H1 (cell line): ENCODE data around the gene ERMARD. TPM values are rescaled to one million over a fixed set of nuclear protein-coding genes. Genes with fewer than 3 reads are reported as not detected.

Source experiments
- CTCF ChIA-PET: fragments of 300-600 bp; sonication (Branson Sonifier 250); formaldehyde crosslinking; loops from one replicate; lab custom pipeline; 2021; ENCODE audit not compliant: partially characterized antibody; lab: Charles Lee
- POLR2A ChIA-PET: fragments of 300-600 bp; sonication (Branson Sonifier 250); formaldehyde crosslinking; loops from one replicate; lab custom pipeline; 2021; ENCODE audit warnings: inconsistent platforms; ENCODE audit not compliant: partially characterized antibody; lab: Charles Lee
- DNase-seq, 2 experiments: peaks; one replicate each; pipeline versions ENCODE4 v3.0.0 to v3.0.0-alpha.2; 2010 to 2022; ENCODE audit warnings: low spot score in 2 of 2, low read depth in 1 of 2, mixed read lengths in 1 of 2
- FAIRE-seq: peaks from 2 replicates; lab custom pipeline; 2011; peaks lifted over from hg19 to GRCh38; lab: Jason Lieb, UNC
- H2AFZ ChIP-seq: 2 replicates; pipeline ENCODE4 v1.8.1; 2012; ENCODE audit warnings: low read length, inconsistent platforms
- H2AK5ac ChIP-seq: 2 replicates; pipeline ENCODE4 v1.6.1; 2013; ENCODE audit warnings: low read depth, low read length
- H2BK120ac ChIP-seq: replicated peaks from 2 replicates; pipeline ENCODE3; 2013; ENCODE audit warnings: low read depth, low read length, inconsistent platforms
- H2BK12ac ChIP-seq: 2 replicates; pipeline ENCODE4 v1.6.1; 2013; ENCODE audit warnings: low read depth, low read length
- H2BK15ac ChIP-seq: 2 replicates; pipeline ENCODE4 v1.6.1; 2013; ENCODE audit warnings: low read length
- H2BK20ac ChIP-seq: 2 replicates; pipeline ENCODE4 v1.6.1; 2013; ENCODE audit warnings: low read length
- H2BK5ac ChIP-seq: 2 replicates; pipeline ENCODE4 v1.6.1; 2013; ENCODE audit warnings: low read depth, low read length
- H3K14ac ChIP-seq: 2 replicates; pipeline ENCODE4 v1.6.1; 2013; ENCODE audit warnings: inconsistent platforms; ENCODE audit not compliant: insufficient read length
- H3K18ac ChIP-seq: 2 replicates; pipeline ENCODE4 v1.6.1; 2013; ENCODE audit warnings: low read length; ENCODE audit errors: extremely low read depth
- H3K23ac ChIP-seq: 2 replicates; pipeline ENCODE4 v1.6.1; 2013; ENCODE audit warnings: inconsistent platforms; ENCODE audit not compliant: insufficient read length
- H3K23me2 ChIP-seq: 2 replicates; pipeline ENCODE4 v1.6.1; 2013; ENCODE audit warnings: low read depth, low read length
- H3K27ac ChIP-seq: 2 replicates; pipeline ENCODE4 v1.6.1; 2011; ENCODE audit warnings: low read depth, low read length, inconsistent platforms
- H3K27me3 ChIP-seq, 4 experiments: replicated peaks in 1 of 4; 1 replicate in 1 of 4; 2 replicates in 3 of 4; pipeline versions ENCODE4 v1.6.1 to v1.8.1; 2011 to 2013; ENCODE audit warnings: low read length in 3 of 4, mild to moderate bottlenecking in 3 of 4, inconsistent platforms in 2 of 4, mixed read lengths in 2 of 4, moderate library complexity in 1 of 4; ENCODE audit not compliant: control insufficient read depth in 3 of 4, insufficient read depth in 3 of 4; ENCODE audit errors: extremely low read depth in 1 of 4
- H3K36me3 ChIP-seq, 4 experiments: 2 replicates each; pipeline versions ENCODE4 v1.6.1 to v1.8.1; 2011 to 2013; ENCODE audit warnings: mild to moderate bottlenecking in 4 of 4, low read length in 3 of 4, moderate library complexity in 2 of 4, control low read depth in 1 of 4, inconsistent platforms in 1 of 4; ENCODE audit not compliant: insufficient read depth in 4 of 4, control insufficient read depth in 2 of 4
- H3K4ac ChIP-seq: replicated peaks from 2 replicates; pipeline ENCODE3; 2013; ENCODE audit warnings: low read length, low read depth, mixed read lengths, inconsistent platforms; ENCODE audit not compliant: insufficient read length
- H3K4me1 ChIP-seq, 4 experiments: replicated peaks in 1 of 4; 1 replicate in 1 of 4; 2 replicates in 3 of 4; pipeline versions ENCODE4 v1.6.1 to v1.8.1; 2011 to 2013; ENCODE audit warnings: low read length in 3 of 4, inconsistent platforms in 2 of 4, mixed read lengths in 1 of 4; ENCODE audit not compliant: insufficient read depth in 4 of 4, control insufficient read depth in 3 of 4
- H3K4me2 ChIP-seq, 2 experiments: 2 replicates each; pipeline versions ENCODE4 v1.6.1 to v1.8.1; 2011 to 2013; ENCODE audit warnings: low read depth in 2 of 2, low read length in 2 of 2, control low read depth in 1 of 2, inconsistent platforms in 1 of 2, mild to moderate bottlenecking in 1 of 2; ENCODE audit not compliant: insufficient read depth in 1 of 2
- H3K4me3 ChIP-seq, 4 experiments: fragments of 200-600, 300-600 bp in 1 of 4; sonication (generic), shearing (Covaris generic), sonication (Bioruptor Twin) in 1 of 4; 2 replicates each; pipeline versions ENCODE4 v1.5.1 to v1.8.1; 2011 to 2016; ENCODE audit warnings: low read length in 4 of 4, low read depth in 3 of 4, control low read depth in 2 of 4, inconsistent platforms in 2 of 4, mild to moderate bottlenecking in 2 of 4, mixed read lengths in 1 of 4, moderate library complexity in 1 of 4; ENCODE audit not compliant: insufficient read depth in 2 of 4; ENCODE audit errors: extremely low read depth in 1 of 4
- H3K56ac ChIP-seq: replicated peaks from 2 replicates; pipeline ENCODE3; 2013; ENCODE audit warnings: low read depth, mild to moderate bottlenecking, mixed read lengths, low read length, inconsistent platforms; ENCODE audit not compliant: insufficient read length
- H3K79me1 ChIP-seq: 2 replicates; pipeline ENCODE4 v1.6.1; 2013; ENCODE audit warnings: low read depth, low read length, control low read depth
- H3K79me2 ChIP-seq, 2 experiments: 2 replicates each; pipeline versions ENCODE4 v1.6.1 to v1.8.1; 2012 to 2013; ENCODE audit warnings: low read length in 2 of 2, mild to moderate bottlenecking in 2 of 2, inconsistent platforms in 1 of 2; ENCODE audit not compliant: insufficient read depth in 2 of 2, control insufficient read depth in 1 of 2
- H3K9ac ChIP-seq, 4 experiments: replicated peaks in 1 of 4; 1 replicate in 1 of 4; 2 replicates in 3 of 4; pipeline versions ENCODE4 v1.6.1 to v1.8.1; 2011 to 2013; ENCODE audit warnings: low read depth in 3 of 4, low read length in 3 of 4, control low read depth in 2 of 4, mild to moderate bottlenecking in 2 of 4, moderate library complexity in 2 of 4, inconsistent platforms in 1 of 4; ENCODE audit errors: extremely low read depth in 1 of 4
- H3K9me3 ChIP-seq, 2 experiments: 2 replicates each; pipeline versions ENCODE4 v1.6.1 to v1.8.1; 2012 to 2013; ENCODE audit warnings: mild to moderate bottlenecking in 2 of 2, moderate library complexity in 2 of 2, control low read depth in 1 of 2, inconsistent platforms in 1 of 2, low read depth in 1 of 2, low read length in 1 of 2, mixed read lengths in 1 of 2; ENCODE audit not compliant: insufficient read depth in 2 of 2
- H4K20me1 ChIP-seq, 2 experiments: replicated peaks in 1 of 2; 2 replicates each; pipeline versions ENCODE3 to v1.8.1; 2011 to 2013; ENCODE audit warnings: inconsistent platforms in 2 of 2, low read length in 2 of 2, mild to moderate bottlenecking in 1 of 2; ENCODE audit not compliant: insufficient read depth in 2 of 2, control insufficient read depth in 1 of 2
- H4K5ac ChIP-seq: 2 replicates; pipeline ENCODE4 v1.6.1; 2013; ENCODE audit warnings: low read length, low read depth, mixed read lengths, inconsistent platforms; ENCODE audit not compliant: insufficient read length
- H4K8ac ChIP-seq: 2 replicates; pipeline ENCODE4 v1.8.0; 2013; ENCODE audit warnings: mild to moderate bottlenecking, moderate library complexity, low read length, inconsistent platforms; ENCODE audit not compliant: insufficient read depth; ENCODE audit errors: extremely low read depth
- H4K91ac ChIP-seq: replicated peaks from 2 replicates; pipeline ENCODE3; 2013; ENCODE audit warnings: low read length, mixed read lengths, inconsistent platforms; ENCODE audit not compliant: insufficient read length
- ATF3 ChIP-seq: IDR thresholded peaks from 2 replicates; pipeline ENCODE4 v1.6.1; 2011; ENCODE audit warnings: low read depth, mild to moderate bottlenecking, low read length; ENCODE audit not compliant: insufficient read depth
- BACH1 ChIP-seq: IDR thresholded peaks from 2 replicates; pipeline ENCODE4 v1.6.1; 2012; ENCODE audit warnings: low read length, improper control_type of control experiment
- BRCA1 ChIP-seq: IDR thresholded peaks from 2 replicates; pipeline ENCODE4 v1.6.1; 2012; ENCODE audit warnings: low read depth, low read length, improper control_type of control experiment
- CBX8 ChIP-seq: fragments of 300-800, 300-1000 bp; sonication (generic); IDR thresholded peaks from 2 replicates; pipeline ENCODE4 v1.7.1; 2016; ENCODE audit warnings: low read depth, low read length, borderline replicate concordance
- MAX ChIP-seq: IDR thresholded peaks from 2 replicates; pipeline ENCODE4 v1.6.1; 2012; ENCODE audit warnings: inconsistent platforms
- NANOG ChIP-seq: IDR thresholded peaks from 2 replicates; pipeline ENCODE4 v1.6.1; 2011; ENCODE audit warnings: low read length, low read depth, mild to moderate bottlenecking, inconsistent platforms; ENCODE audit not compliant: insufficient read depth, poor library complexity, severe bottlenecking
- POLR2A ChIP-seq, 2 experiments: IDR thresholded peaks; 1 replicate in 1 of 2; 2 replicates in 1 of 2; pipeline ENCODE4 v1.6.1; 2011; ENCODE audit warnings: low read depth in 2 of 2, low read length in 2 of 2, mild to moderate bottlenecking in 2 of 2; ENCODE audit errors: control extremely low read depth in 1 of 2
- POU5F1 ChIP-seq: IDR thresholded peaks from 2 replicates; pipeline ENCODE4 v1.6.1; 2011; ENCODE audit warnings: low read depth, mild to moderate bottlenecking, low read length, moderate library complexity
- RAD21 ChIP-seq, 2 experiments: IDR thresholded peaks in 1 of 2; conservative IDR thresholded peaks in 1 of 2; 2 replicates each; pipeline ENCODE4 v1.6.1; 2011; ENCODE audit warnings: low read depth in 2 of 2, low read length in 2 of 2, improper control_type of control experiment in 1 of 2, inconsistent platforms in 1 of 2, mild to moderate bottlenecking in 1 of 2, moderate library complexity in 1 of 2
- RBBP5 ChIP-seq: IDR thresholded peaks from 2 replicates; pipeline ENCODE4 v1.7.1; 2012; ENCODE audit warnings: low read depth, mild to moderate bottlenecking, inconsistent platforms, low read length, moderate library complexity, borderline replicate concordance
- TBP ChIP-seq: IDR thresholded peaks from 2 replicates; pipeline ENCODE4 v1.6.1; 2011; ENCODE audit warnings: low read depth, low read length, improper control_type of control experiment
- TEAD4 ChIP-seq: IDR thresholded peaks from 2 replicates; pipeline ENCODE4 v1.6.1; 2012; ENCODE audit warnings: low read depth, low read length, inconsistent platforms, mixed read lengths
- WGBS, 2 experiments: shearing (Covaris generic) in 1 of 2; methylation state at CpG; one replicate each; pipeline versions ENCODE4 v1.1.6 to v1.1.7; 2013 to 2015; ENCODE audit warnings: low lambda C conversion rate in 2 of 2, mixed read lengths in 2 of 2, inconsistent platforms in 1 of 2, low coverage in 1 of 2, missing lambda C conversion rate in 1 of 2; ENCODE audit not compliant: insufficient replicate concordance in 2 of 2, insufficient coverage in 1 of 2, insufficient read length in 1 of 2; ENCODE audit errors: extremely low coverage in 1 of 2, missing lambda C conversion rate in 1 of 2; 5-methylcytosine and 5-hydroxymethylcytosine counted together
- polyA plus RNA-seq, 7 experiments: library from polyadenylated mRNA; depleted of rRNA in 3 of 7; stranded (reverse) in 5 of 7; unstranded in 2 of 7; fragments of >200 nt in 5 of 7; fragments of 200-250 nt in 2 of 7; gene quantifications; 1 replicate in 5 of 7; 2 replicates in 1 of 7; 4 replicates in 1 of 7; pipeline versions ENCODE4 v1.2.1 to v1.2.3, GENCODE V29; 2011 to 2013; ENCODE audit warnings: missing spikeins in 2 of 7, mixed read lengths in 2 of 7
- total RNA-seq: library from RNA; stranded (reverse); fragmentation: NEBNext Ultra II Directional; extraction: Animal tissue kit (Norgen Biotek cat#: 25700); gene quantifications from 2 replicates; pipeline ENCODE4 v1.2.1, GENCODE V29; 2021
- TF ChIP-seq, protein P1 (sequence below): IDR thresholded peaks from 2 replicates; pipeline ENCODE4 v1.6.1; 2012; ENCODE audit warnings: inconsistent platforms

The ERMARD gene
- total and polyA plus RNA-seq, 2 of the 8 experiments (the other 6 are each of a cell fraction or from before 2014, with no cell fraction given), result 12.2 to 25.6 TPM

GRCh38 chr6:169809386-169809785 is 58.0 kb downstream of the ERMARD start:
- FAIRE-seq (no peak), DNase-seq (peak in 1 of 2 experiments; percentile 19)
- peaks cover 0 to 9% (median 3%) of the 10 kb centered on the region in 4 experiments; a peak in 4 of 7 replicates for H3K4me1 ChIP-seq
- no peak overlapping the region for H3K18ac ChIP-seq
- H3K4me3 ChIP-seq, result no peak overlapping the region
- ChIA-PET POLR2A (interaction anchor here (0.8 kb wide), 1 partner anchor 734 kb away, joined by 3 read pairs; no protein-coding TSS in a partner anchor), CTCF (no interaction called here)
- no peak overlapping the region for H2AK5ac ChIP-seq
- H3K23me2 ChIP-seq, result no peaks in the 10 kb centered on the region
- H2BK120ac ChIP-seq, result no peak overlapping the region
- H4K8ac ChIP-seq, result no peak overlapping the region
- no peaks in the 10 kb centered on the region for H4K20me1 ChIP-seq
- H3K56ac ChIP-seq, result peak overlapping the region; percentile 59
- H3K9me3 ChIP-seq, result peaks cover 3 to 6% of the 10 kb centered on the region in 2 experiments; a peak in 2 of 4 replicates
- no peak overlapping the region for H2BK5ac ChIP-seq
- no peaks in the 10 kb centered on the region for H3K79me1 ChIP-seq
- H4K5ac ChIP-seq, result no peak overlapping the region
- WGBS, 2 experiments, result 86% methylated on average over 4 of the region's 4 CpGs; no CpG with 5 or more reads in 1 of the 2 experiments
- H3K23ac ChIP-seq, result no peak overlapping the region
- H3K4me2 ChIP-seq, result no peak overlapping the region
- no peak overlapping the region for H4K91ac ChIP-seq
- H3K79me2 ChIP-seq, result no peaks in the 10 kb centered on the region
- no peak overlapping the region for H3K14ac ChIP-seq
- H2AFZ ChIP-seq, result no peak overlapping the region
- no peak overlapping the region for H2BK20ac ChIP-seq
- no peaks in the 10 kb centered on the region for H3K36me3 ChIP-seq
- no peak overlapping the region for H2BK12ac ChIP-seq
- no peak overlapping the region for H3K27ac ChIP-seq
- H3K27me3 ChIP-seq, result peaks cover 0 to 3% (median 1%) of the 10 kb centered on the region in 4 experiments; a peak in 2 of 7 replicates
- no peak overlapping the region for H3K4ac ChIP-seq
- H2BK15ac ChIP-seq, result no peak overlapping the region
- H3K9ac ChIP-seq, result no peak overlapping the region
- TF ChIP-seq TEAD4 (no peak), POLR2A (IDR thresholded peaks at IDR 0.05; ENCODE audit: control extremely low read depth in 1 of 2, low read depth in 2 of 2, low read length in 2 of 2) (no peak), NANOG (no peak), RAD21 (IDR thresholded peaks at IDR 0.05 in 1 of 2, conservative IDR thresholded peaks at IDR 0.05 in 1 of 2; ENCODE audit: low read depth in 2 of 2, low read length in 2 of 2) (no peak), MAX (no peak), ATF3 (no peak), POU5F1 (no peak), TBP (no peak), BRCA1 (no peak), BACH1 (no peak), RBBP5 (no peak), CBX8 (no peak)
- TF ChIP-seq, protein P1, sequence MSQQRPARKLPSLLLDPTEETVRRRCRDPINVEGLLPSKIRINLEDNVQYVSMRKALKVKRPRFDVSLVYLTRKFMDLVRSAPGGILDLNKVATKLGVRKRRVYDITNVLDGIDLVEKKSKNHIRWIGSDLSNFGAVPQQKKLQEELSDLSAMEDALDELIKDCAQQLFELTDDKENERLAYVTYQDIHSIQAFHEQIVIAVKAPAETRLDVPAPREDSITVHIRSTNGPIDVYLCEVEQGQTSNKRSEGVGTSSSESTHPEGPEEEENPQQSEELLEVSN, result no peak
